OCI-LY7 (cell line): ENCODE data around the gene MVB12B.

ENCODE experiments used
- CTCF ChIP-seq: fragments of 200-600 bp; sonication (generic); conservative IDR thresholded peaks from 2 replicates; pipeline ENCODE4 v1.5.1; 2014; ENCODE audit warnings: mild to moderate bottlenecking, antibody characterized with exemption, low read length, moderate library complexity, mixed read lengths
- EZH2phosphoT487 ChIP-seq: fragments of 200-600 bp; sonication (generic); IDR thresholded peaks from 2 replicates; pipeline ENCODE4 v1.6.1; 2018; ENCODE audit warnings: low read depth, borderline replicate concordance, mild to moderate bottlenecking, mixed run types, antibody characterized with exemption, low read length, moderate library complexity, mixed read lengths

- TF ChIP-seq CTCF (no peak), EZH2phosphoT487 (no peak)
Measured at GRCh38 chr9:126486276-126486675, 159.6 kb downstream of the MVB12B start.
